Smooth muscle cell (in vitro differentiated cells): ENCODE measurements around the gene LZTS2. TPM values are rescaled to one million over a fixed set of nuclear protein-coding genes. Genes with fewer than 3 reads are reported as not detected.

Source experiments
- DNase-seq: peaks from one replicate; lab custom pipeline; 2025; ENCODE audit not compliant: unreplicated experiment; lab: John Stamatoyannopoulos, UW
- H2AFZ ChIP-seq: fragments of 200-600 bp; sonication (generic); 2 replicates; pipeline ENCODE4 v1.6.0; 2016; ENCODE audit warnings: antibody characterized with exemption, low read depth, mild to moderate bottlenecking
- H3F3A ChIP-seq: fragments of 200-600 bp; sonication (generic); 2 replicates; pipeline ENCODE4 v1.6.0; 2017; ENCODE audit warnings: antibody characterized with exemption, low read depth
- H3K27ac ChIP-seq: fragments of 200-600 bp; sonication (generic); 2 replicates; pipeline ENCODE4 v1.5.1; 2016; ENCODE audit warnings: low read depth, mild to moderate bottlenecking
- H3K27me3 ChIP-seq: fragments of 200-600 bp; sonication (generic); 2 replicates; pipeline ENCODE4 v1.6.1; 2016; ENCODE audit warnings: low read depth, mild to moderate bottlenecking
- H3K36me3 ChIP-seq: fragments of 200-600 bp; sonication (generic); 2 replicates; pipeline ENCODE4 v1.5.1; 2016; ENCODE audit warnings: low read depth
- H3K4me1 ChIP-seq: fragments of 200-600 bp; sonication (generic); 2 replicates; pipeline ENCODE4 v1.5.1; 2016; ENCODE audit warnings: low read depth
- H3K4me2 ChIP-seq: fragments of 200-600 bp; sonication (generic); 2 replicates; pipeline ENCODE4 v1.6.0; 2016; ENCODE audit warnings: mild to moderate bottlenecking
- H3K4me3 ChIP-seq: fragments of 200-600 bp; sonication (generic); 2 replicates; pipeline ENCODE4 v1.5.1; 2016; ENCODE audit warnings: mild to moderate bottlenecking
- H3K79me2 ChIP-seq: fragments of 200-600 bp; sonication (generic); 2 replicates; pipeline ENCODE4 v1.6.0; 2016; ENCODE audit warnings: low read depth, mild to moderate bottlenecking
- H3K9ac ChIP-seq: fragments of 200-600 bp; sonication (generic); 2 replicates; pipeline ENCODE4 v1.6.0; 2016; ENCODE audit warnings: low read depth
- H3K9me3 ChIP-seq: fragments of 200-600 bp; sonication (generic); replicated peaks from 2 replicates; pipeline ENCODE4 v1.5.1; 2016; ENCODE audit warnings: low read depth
- H4K20me1 ChIP-seq: fragments of 200-600 bp; sonication (generic); 2 replicates; pipeline ENCODE4 v1.6.0; 2016; ENCODE audit warnings: low read depth
- CTCF ChIP-seq: fragments of 200-600 bp; sonication (generic); IDR thresholded peaks from 2 replicates; pipeline ENCODE4 v1.5.1; 2017; ENCODE audit warnings: borderline replicate concordance, mild to moderate bottlenecking, antibody characterized with exemption; ENCODE audit not compliant: insufficient read depth, poor library complexity, severe bottlenecking
- WGBS: methylation state at CpG from one replicate; pipeline ENCODE4 v1.1.7; 2016; ENCODE audit warnings: low lambda C conversion rate; 5-methylcytosine and 5-hydroxymethylcytosine counted together
- polyA plus RNA-seq: library from polyadenylated mRNA; unstranded; fragments of >200 nt; fragmentation: Nextera tagmentation; extraction: Ambion mirVana; gene quantifications from 2 replicates; pipeline ENCODE4 v1.2.1, GENCODE V29; 2016
- total RNA-seq: library from RNA; depleted of rRNA; stranded (reverse); fragments of >200 nt; gene quantifications from 2 replicates; pipeline ENCODE4 v1.2.3, GENCODE V29; 2014

Gene LZTS2
- total and polyA plus RNA-seq, 2 experiments from 2014 or later: 54.9 to 103 TPM

- peaks cover 8% of the 10 kb centered on the region for H3K4me1 ChIP-seq
- no peaks in the 10 kb centered on the region for H4K20me1 ChIP-seq
- no peaks in the 10 kb centered on the region for H3K36me3 ChIP-seq
- no peaks in the 10 kb centered on the region for H3F3A ChIP-seq
- no peaks in the 10 kb centered on the region for H3K27me3 ChIP-seq
- no peak for DNase-seq
- no peaks in the 10 kb centered on the region for H3K9me3 ChIP-seq
- H3K4me3 ChIP-seq: no peak overlapping the region
- no peak overlapping the region for H3K27ac ChIP-seq
- H3K79me2 ChIP-seq: peaks cover 11% of the 10 kb centered on the region
- 94% methylated on average over 24 of the region's 24 CpGs for WGBS
- no peak overlapping the region for H3K9ac ChIP-seq
- no peak overlapping the region for H2AFZ ChIP-seq
- H3K4me2 ChIP-seq: no peak overlapping the region
- no peak for TF ChIP-seq CTCF
These were observed 16.4 kb upstream of the LZTS2 start for GRCh38 chr10:100982916-100983830.

GRCh38 chr10:100983868-100984671 is 15.5 kb upstream of the LZTS2 start:
- Histone ChIP-seq H3K4me3 (no peak overlapping the region), H3K27me3 (no peaks in the 10 kb centered on the region), H3K4me1 (peaks cover 9% of the 10 kb centered on the region), H2AFZ (no peak overlapping the region), H4K20me1 (no peaks in the 10 kb centered on the region), H3F3A (no peaks in the 10 kb centered on the region), H3K4me2 (no peak overlapping the region), H3K36me3 (no peaks in the 10 kb centered on the region), H3K9me3 (no peaks in the 10 kb centered on the region), H3K9ac (no peak overlapping the region), H3K27ac (no peak overlapping the region), H3K79me2 (peaks cover 18% of the 10 kb centered on the region)
- DNase-seq: no peak
- no peak for TF ChIP-seq CTCF
- 93% methylated on average over 7 of the region's 13 CpGs for WGBS

- Histone ChIP-seq H3K4me3 (no peak overlapping the region), H3K4me2 (no peak overlapping the region), H3K9me3 (no peaks in the 10 kb centered on the region), H2AFZ (no peak overlapping the region), H3K27ac (no peak overlapping the region), H3K27me3 (no peaks in the 10 kb centered on the region), H3K79me2 (peaks cover 25% of the 10 kb centered on the region), H3K9ac (no peak overlapping the region), H4K20me1 (no peaks in the 10 kb centered on the region), H3F3A (no peaks in the 10 kb centered on the region), H3K36me3 (no peaks in the 10 kb centered on the region), H3K4me1 (peaks cover 9% of the 10 kb centered on the region)
- no peak for DNase-seq
- no peak for TF ChIP-seq CTCF
- WGBS: 100% methylated on average over 2 of the region's 2 CpGs
These were observed 14.9 kb upstream of the LZTS2 start for GRCh38 chr10:100984672-100985177.
